PC-3 (cell line): ENCODE results near the gene MIDN. TPM values are rescaled to one million over a fixed set of nuclear protein-coding genes. Genes with fewer than 3 reads are reported as not detected.
A peak's percentile ranks its signal among the peaks of the same experiment; 100 is the strongest.

Experiments used
- ATAC-seq: fragments of 200-7000 bp; cut with Tn5 transposase; 2 replicates; pipeline ENCODE4 v1.9.1; 2020; ENCODE audit warnings: mild to moderate bottlenecking, moderate library complexity
- BruUV-seq: library from RNA; stranded (reverse); fragments of 400-500 nt; replicated peaks from 2 replicates; lab custom pipeline; 2021; lab: Mats Ljungman, UMichigan
- CTCF ChIA-PET: fragments of 300-600 bp; sonication (Branson Sonifier 250); formaldehyde crosslinking; loops from one replicate; lab custom pipeline; 2022; ENCODE audit warnings: antibody characterized with exemption; lab: Charles Lee
- POLR2A ChIA-PET: fragments of 300-600 bp; sonication (Branson Sonifier 250); formaldehyde crosslinking; loops from one replicate; lab custom pipeline; 2022; ENCODE audit warnings: antibody characterized with exemption; ENCODE audit not compliant: unreplicated experiment; lab: Charles Lee
- DNase-seq: peaks from one replicate; pipeline ENCODE4 v3.0.0-alpha.2; 2015
- H2AFZ ChIP-seq: fragments of 300-600 bp; sonication (generic); 2 replicates; pipeline ENCODE4 v1.6.0; 2016; ENCODE audit warnings: antibody characterized with exemption, low read length
- H3F3A ChIP-seq: fragments of 300-600 bp; sonication (generic); one replicate; pipeline ENCODE4 v1.6.0; 2017; ENCODE audit warnings: antibody characterized with exemption, low read length, control low read depth, mild to moderate bottlenecking; ENCODE audit not compliant: unreplicated experiment
- H3K27ac ChIP-seq: fragments of 300-600 bp; sonication (generic); 2 replicates; pipeline ENCODE4 v1.5.1; 2016; ENCODE audit warnings: mild to moderate bottlenecking, low read length
- H3K27me3 ChIP-seq: fragments of 300-600 bp; sonication (generic); 2 replicates; pipeline ENCODE4 v1.6.1; 2016; ENCODE audit warnings: low read length, mixed read lengths
- H3K36me3 ChIP-seq: fragments of 300-600 bp; sonication (generic); 2 replicates; pipeline ENCODE4 v1.6.1; 2016; ENCODE audit warnings: low read depth, mixed run types, low read length, mixed read lengths
- H3K4me1 ChIP-seq: fragments of 300-600 bp; sonication (generic); 2 replicates; pipeline ENCODE4 v1.5.1; 2016; ENCODE audit warnings: low read length; ENCODE audit not compliant: insufficient read depth
- H3K4me2 ChIP-seq: fragments of 300-600 bp; sonication (generic); 2 replicates; pipeline ENCODE4 v1.6.0; 2016; ENCODE audit warnings: low read length
- H3K4me3 ChIP-seq: fragments of 300-600 bp; sonication (generic); 2 replicates; pipeline ENCODE4 v1.5.1; 2016; ENCODE audit warnings: mild to moderate bottlenecking, low read length, mixed read lengths
- H3K79me2 ChIP-seq: fragments of 300-600 bp; sonication (generic); 2 replicates; pipeline ENCODE4 v1.6.1; 2017; ENCODE audit warnings: low read length, mixed read lengths
- H3K9ac ChIP-seq: fragments of 300-600 bp; sonication (generic); 2 replicates; pipeline ENCODE4 v1.6.0; 2016; ENCODE audit warnings: mild to moderate bottlenecking, low read length
- H3K9me2 ChIP-seq: fragments of 300-600 bp; sonication (generic); replicated peaks from 2 replicates; pipeline ENCODE4 v1.6.1; 2016; ENCODE audit warnings: mixed run types, low read length, mixed read lengths
- H3K9me3 ChIP-seq: fragments of 300-600 bp; sonication (generic); 2 replicates; pipeline ENCODE4 v1.6.1; 2016; ENCODE audit warnings: low read length, mixed read lengths
- H4K20me1 ChIP-seq: fragments of 300-600 bp; sonication (generic); 2 replicates; pipeline ENCODE4 v1.6.1; 2016; ENCODE audit warnings: low read length, mixed read lengths
- EZH2 ChIP-seq: fragments of 300-600 bp; sonication (generic); IDR thresholded peaks from one replicate; pipeline ENCODE4 v1.6.1; 2017; ENCODE audit warnings: antibody characterized with exemption, mild to moderate bottlenecking, low read length; ENCODE audit not compliant: unreplicated experiment
- EZH2phosphoT487 ChIP-seq: fragments of 300-600 bp; sonication (generic); IDR thresholded peaks from 2 replicates; pipeline ENCODE4 v1.6.1; 2018; ENCODE audit warnings: mild to moderate bottlenecking, antibody characterized with exemption, low read length, borderline replicate concordance
- intact Hi-C: fragments of 100-400 bp; cut with micrococcal nuclease; formaldehyde crosslinking; loops from 2 replicates; pipeline ENCODE4 v1.9.0; 2023
- total RNA-seq: library from RNA; depleted of rRNA; stranded (reverse); fragments of >200 nt; gene quantifications from 2 replicates; pipeline ENCODE4 v1.2.3, GENCODE V29; 2014
- TF ChIP-seq, protein P1 (sequence below): fragments of 300-600 bp; sonication (generic); conservative IDR thresholded peaks from 2 replicates; pipeline ENCODE4 v1.5.1; 2017; ENCODE audit warnings: antibody characterized with exemption, low read depth, mild to moderate bottlenecking, low read length

MIDN gene
- total RNA-seq, 1 experiment from 2014 or later: 17.3 TPM

GRCh38 chr19:1265615-1266128 lies 17.3 kb downstream of the MIDN start:
- H3K36me3 ChIP-seq: no peaks in the 10 kb centered on the region
- CTCF ChIA-PET: interaction anchor here (0.7 to 3.8 kb wide), 3 partner anchors 12 to 21 kb away, joined by 3 to 124 read pairs (median 13); no protein-coding TSS in a partner anchor
- POLR2A ChIA-PET: no interaction called here
- H2AFZ ChIP-seq: peak overlapping the region; percentile 13; the same call in 1 of the 2 replicates
- no peaks in the 10 kb centered on the region for H3F3A ChIP-seq
- H3K79me2 ChIP-seq: peaks cover 23% of the 10 kb centered on the region
- H3K9ac ChIP-seq: peak overlapping the region; percentile 66
- no peaks in the 10 kb centered on the region for H3K9me2 ChIP-seq
- H3K4me2 ChIP-seq: peak overlapping the region; percentile 96
- peak overlapping the region; percentile 67 for H3K4me3 ChIP-seq
- intact Hi-C loops: loop anchor here (1.0 kb wide), 1 partner anchor 21 kb away; no protein-coding TSS in a partner anchor
- peak; percentile 52 for DNase-seq
- H3K27ac ChIP-seq: peak overlapping the region; percentile 82
- H3K9me3 ChIP-seq: no peaks in the 10 kb centered on the region
- TF ChIP-seq EZH2: no peak
- no peak for TF ChIP-seq EZH2phosphoT487
- TF ChIP-seq, protein P1, sequence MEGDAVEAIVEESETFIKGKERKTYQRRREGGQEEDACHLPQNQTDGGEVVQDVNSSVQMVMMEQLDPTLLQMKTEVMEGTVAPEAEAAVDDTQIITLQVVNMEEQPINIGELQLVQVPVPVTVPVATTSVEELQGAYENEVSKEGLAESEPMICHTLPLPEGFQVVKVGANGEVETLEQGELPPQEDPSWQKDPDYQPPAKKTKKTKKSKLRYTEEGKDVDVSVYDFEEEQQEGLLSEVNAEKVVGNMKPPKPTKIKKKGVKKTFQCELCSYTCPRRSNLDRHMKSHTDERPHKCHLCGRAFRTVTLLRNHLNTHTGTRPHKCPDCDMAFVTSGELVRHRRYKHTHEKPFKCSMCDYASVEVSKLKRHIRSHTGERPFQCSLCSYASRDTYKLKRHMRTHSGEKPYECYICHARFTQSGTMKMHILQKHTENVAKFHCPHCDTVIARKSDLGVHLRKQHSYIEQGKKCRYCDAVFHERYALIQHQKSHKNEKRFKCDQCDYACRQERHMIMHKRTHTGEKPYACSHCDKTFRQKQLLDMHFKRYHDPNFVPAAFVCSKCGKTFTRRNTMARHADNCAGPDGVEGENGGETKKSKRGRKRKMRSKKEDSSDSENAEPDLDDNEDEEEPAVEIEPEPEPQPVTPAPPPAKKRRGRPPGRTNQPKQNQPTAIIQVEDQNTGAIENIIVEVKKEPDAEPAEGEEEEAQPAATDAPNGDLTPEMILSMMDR: no peak
- no TSS peak for BruUV-seq
- H4K20me1 ChIP-seq: no peaks in the 10 kb centered on the region
- peaks cover 61% of the 10 kb centered on the region for H3K4me1 ChIP-seq
- no peaks in the 10 kb centered on the region for H3K27me3 ChIP-seq
- peak; percentile 4 for ATAC-seq

- H3K4me2 ChIP-seq: peak overlapping the region; percentile 96
- ATAC-seq (peak; percentile 12), DNase-seq (peak; percentile 89)
- H3K9ac ChIP-seq: peak overlapping the region; percentile 66
- H2AFZ ChIP-seq: peak overlapping the region; percentile 67; the same call in 1 of the 2 replicates
- no peaks in the 10 kb centered on the region for H3K9me2 ChIP-seq
- H4K20me1 ChIP-seq: no peaks in the 10 kb centered on the region
- BruUV-seq: no TSS peak
- peak overlapping the region; percentile 82 for H3K27ac ChIP-seq
- CTCF ChIA-PET: interaction anchor here (0.6 to 3.8 kb wide), 5 partner anchors 9 to 94 kb away, joined by 6 to 124 read pairs (median 13); no protein-coding TSS in a partner anchor
- intact Hi-C loops: loop anchor here (1.0 kb wide), 1 partner anchor 22 kb away; no protein-coding TSS in a partner anchor
- peaks cover 64% of the 10 kb centered on the region for H3K4me1 ChIP-seq
- POLR2A ChIA-PET: interaction anchor here (0.9 kb wide), 1 partner anchor 9 kb away, joined by 3 read pairs; the partner anchor contains the start of gene FAM174C
- H3K27me3 ChIP-seq: no peaks in the 10 kb centered on the region
- no peaks in the 10 kb centered on the region for H3F3A ChIP-seq
- TF ChIP-seq EZH2phosphoT487: no peak
- no peaks in the 10 kb centered on the region for H3K36me3 ChIP-seq
- H3K9me3 ChIP-seq: no peaks in the 10 kb centered on the region
- peaks cover 27% of the 10 kb centered on the region for H3K79me2 ChIP-seq
- H3K4me3 ChIP-seq: peak overlapping the region; percentile 67
Observed at GRCh38 chr19:1266129-1266915, 17.9 kb downstream of the MIDN start.

DNA sequence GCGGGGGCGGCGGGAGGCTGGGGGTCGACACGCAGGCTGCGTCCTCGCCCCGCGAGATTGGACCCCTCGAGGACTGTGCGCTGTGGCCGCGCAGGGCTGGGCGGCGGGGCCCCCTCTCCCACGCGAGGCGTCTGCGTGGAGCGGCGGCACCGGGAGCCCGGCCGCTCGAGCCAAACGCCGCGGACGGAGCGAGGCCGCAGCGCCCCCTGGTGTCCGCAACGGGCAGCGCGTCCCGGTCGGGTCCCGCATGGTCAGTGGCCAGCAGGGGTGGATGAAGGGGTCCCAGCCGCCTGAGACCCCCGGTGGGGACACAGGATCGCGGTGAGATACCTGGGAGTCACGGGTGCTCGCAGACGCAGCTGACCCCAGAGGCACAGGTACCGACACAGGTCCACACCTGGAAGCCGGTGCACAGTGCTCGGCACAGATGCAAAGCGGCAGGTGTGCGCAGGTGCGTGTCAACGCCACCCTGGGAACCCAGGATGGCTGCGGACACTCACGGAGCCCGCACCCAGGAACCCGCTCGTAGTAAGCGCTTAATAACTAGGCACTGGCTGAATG lies 18.6 kb downstream of the MIDN start:
- no peaks in the 10 kb centered on the region for H4K20me1 ChIP-seq
- H3K4me3 ChIP-seq: peak overlapping the region; percentile 67
- no peaks in the 10 kb centered on the region for H3K36me3 ChIP-seq
- ChIA-PET POLR2A (interaction anchor here (0.9 kb wide), 1 partner anchor 8 kb away, joined by 3 read pairs; the partner anchor contains the start of gene FAM174C), CTCF (interaction anchor here (0.6 to 3.8 kb wide), 5 partner anchors 9 to 95 kb away, joined by 6 to 124 read pairs (median 13); no protein-coding TSS in a partner anchor)
- peak overlapping the region; percentile 67 for H2AFZ ChIP-seq
- intact Hi-C loops: loop anchor here (1.0 kb wide), 1 partner anchor 23 kb away; no protein-coding TSS in a partner anchor
- no peaks in the 10 kb centered on the region for H3K9me3 ChIP-seq
- H3K9me2 ChIP-seq: no peaks in the 10 kb centered on the region
- no TSS peak for BruUV-seq
- H3K9ac ChIP-seq: peak overlapping the region; percentile 37
- H3K4me2 ChIP-seq: peak overlapping the region; percentile 96
- TF ChIP-seq EZH2 (no peak), EZH2phosphoT487 (no peak)
- TF ChIP-seq, protein P1: peak; percentile 84
- H3F3A ChIP-seq: no peaks in the 10 kb centered on the region
- peaks cover 64% of the 10 kb centered on the region for H3K4me1 ChIP-seq
- peak overlapping the region; percentile 82 for H3K27ac ChIP-seq
- H3K27me3 ChIP-seq: no peaks in the 10 kb centered on the region
- peak; percentile 54 for DNase-seq
- ATAC-seq: peak; percentile 9
- H3K79me2 ChIP-seq: peaks cover 27% of the 10 kb centered on the region
